Measurements from ENCODE around the gene KAT6B. TPM values are rescaled to one million over a fixed set of nuclear protein-coding genes. Genes with fewer than 3 reads are reported as not detected.

Gene KAT6B
- total RNA-seq, 5 donors from 2014 or later (not counting 1 experiment from before 2014, with no cell fraction given), result 46.2 to 94.4 (median 52.4) TPM

- H3K36me3 Mint-ChIP-seq, result peaks cover 46% of the 10 kb centered on the region
- peaks cover 9 to 15% (median 14%) of the 10 kb centered on the region in 3 donors for H3K4me1 Mint-ChIP-seq
- H3K9me3 Mint-ChIP-seq, result no peaks in the 10 kb centered on the region
- no peaks in the 10 kb centered on the region for H3K27me3 Mint-ChIP-seq
- Histone ChIP-seq H3K27ac (ENCODE audit: low read length) (no peak overlapping the region), H3K36me3 (ENCODE audit: control insufficient read depth in 2 of 2, extremely low read depth in 1 of 2, insufficient read depth in 1 of 2, low read length in 1 of 2) (peaks cover 14 to 49% of the 10 kb centered on the region in 2 donors), H3K4me1 (ENCODE audit: control insufficient read depth in 1 of 2, extremely low read depth in 1 of 2, insufficient read depth in 2 of 2, low read length in 2 of 2) (no peaks in the 10 kb centered on the region), H3K27me3 (replicated peaks in 1 of 2; ENCODE audit: control insufficient read depth in 2 of 2, extremely low read depth in 1 of 2, insufficient read depth in 2 of 2, low read length in 1 of 2) (no peaks in the 10 kb centered on the region), H3K9me3 (no peaks in the 10 kb centered on the region), H3K4me3 (ENCODE audit: control insufficient read depth in 1 of 2, extremely low read depth in 1 of 2, low read length in 1 of 2) (no peak overlapping the region)
- ATAC-seq (replicated peaks in 1 of 4), result no peak
- no peak overlapping the region for H3K4me3 Mint-ChIP-seq
- POLR2A ChIA-PET, result no interaction called here
- DNase-seq, result no peak
- 98% methylated on average over 10 of the region's 10 CpGs for WGBS (ENCODE audit: insufficient coverage)
- no peak overlapping the region for H3K27ac Mint-ChIP-seq
- CTCF ChIA-PET, result no interaction called here
These were observed 204.0 kb downstream of the KAT6B start for GRCh38 chr10:75030371-75030770.

GRCh38 chr10:75032119-75032518, 205.7 kb downstream of the KAT6B start:
- no peaks in the 10 kb centered on the region for H3K27me3 ChIP-seq (replicated peaks in 1 of 2; ENCODE audit: control insufficient read depth in 2 of 2, extremely low read depth in 1 of 2, insufficient read depth in 2 of 2, low read length in 1 of 2)
- H3K27ac ChIP-seq (ENCODE audit: low read length), result no peak overlapping the region
- no CpG with 5 or more reads among the region's 3 CpGs for whole genome bisulfite sequencing (ENCODE audit: insufficient coverage)
- no peaks in the 10 kb centered on the region for H3K27me3 Mint-ChIP-seq
- H3K36me3 ChIP-seq (ENCODE audit: control insufficient read depth in 2 of 2, extremely low read depth in 1 of 2, insufficient read depth in 1 of 2, low read length in 1 of 2), result peaks cover 14 to 33% of the 10 kb centered on the region in 2 donors
- H3K9me3 ChIP-seq, result no peaks in the 10 kb centered on the region
- DNase-seq (no peak), ATAC-seq (replicated peaks in 1 of 4) (no peak)
- no peak overlapping the region for H3K4me3 ChIP-seq (ENCODE audit: control insufficient read depth in 1 of 2, extremely low read depth in 1 of 2, low read length in 1 of 2)
- POLR2A ChIA-PET, result no interaction called here
- CTCF ChIA-PET, result interaction anchor here in 1 of 2 donors (1.0 kb wide), 1 partner anchor 10 kb away, joined by 3 read pairs; no protein-coding TSS in a partner anchor
- H3K4me1 ChIP-seq (ENCODE audit: control insufficient read depth in 1 of 2, extremely low read depth in 1 of 2, insufficient read depth in 2 of 2, low read length in 2 of 2), result no peaks in the 10 kb centered on the region
- H3K4me1 Mint-ChIP-seq, result peaks cover 9 to 15% (median 14%) of the 10 kb centered on the region in 3 donors
- no peak overlapping the region for H3K4me3 Mint-ChIP-seq
- H3K36me3 Mint-ChIP-seq, result peaks cover 39% of the 10 kb centered on the region
- no peaks in the 10 kb centered on the region for H3K9me3 Mint-ChIP-seq
- H3K27ac Mint-ChIP-seq, result no peak overlapping the region

- Mint-ChIP-seq H3K36me3 (peaks cover 36% of the 10 kb centered on the region), H3K4me1 (peaks cover 9 to 15% (median 14%) of the 10 kb centered on the region in 3 donors), H3K27me3 (no peaks in the 10 kb centered on the region), H3K27ac (no peak overlapping the region), H3K4me3 (no peak overlapping the region), H3K9me3 (no peaks in the 10 kb centered on the region)
- Histone ChIP-seq H3K4me3 (ENCODE audit: control insufficient read depth in 1 of 2, extremely low read depth in 1 of 2, low read length in 1 of 2) (no peak overlapping the region), H3K4me1 (ENCODE audit: control insufficient read depth in 1 of 2, extremely low read depth in 1 of 2, insufficient read depth in 2 of 2, low read length in 2 of 2) (no peaks in the 10 kb centered on the region), H3K36me3 (ENCODE audit: control insufficient read depth in 2 of 2, extremely low read depth in 1 of 2, insufficient read depth in 1 of 2, low read length in 1 of 2) (peaks cover 14 to 32% of the 10 kb centered on the region in 2 donors), H3K9me3 (no peaks in the 10 kb centered on the region), H3K27ac (ENCODE audit: low read length) (no peak overlapping the region), H3K27me3 (replicated peaks in 1 of 2; ENCODE audit: control insufficient read depth in 2 of 2, extremely low read depth in 1 of 2, insufficient read depth in 2 of 2, low read length in 1 of 2) (no peaks in the 10 kb centered on the region)
- ChIA-PET POLR2A (no interaction called here), CTCF (no interaction called here)
- WGBS (ENCODE audit: insufficient coverage), result 81% methylated on average over 3 of the region's 8 CpGs
- no peak for ATAC-seq (replicated peaks in 1 of 4)
- no peak for DNase-seq
These were observed 206.4 kb downstream of the KAT6B start for GRCh38 chr10:75032813-75033212.

GRCh38 chr10:75033399-75034130, 207.2 kb downstream of the KAT6B start:
- CTCF ChIA-PET, result interaction anchor here in 1 of 2 donors (0.6 kb wide), 1 partner anchor 221 kb away, joined by 3 read pairs; no protein-coding TSS in a partner anchor

GRCh38 chr10:75034131-75034512, 207.7 kb downstream of the KAT6B start:
- Histone ChIP-seq H3K27me3 (replicated peaks in 1 of 2; ENCODE audit: control insufficient read depth in 2 of 2, extremely low read depth in 1 of 2, insufficient read depth in 2 of 2, low read length in 1 of 2) (no peaks in the 10 kb centered on the region), H3K9me3 (no peaks in the 10 kb centered on the region), H3K4me3 (ENCODE audit: control insufficient read depth in 1 of 2, extremely low read depth in 1 of 2, low read length in 1 of 2) (no peak overlapping the region), H3K27ac (ENCODE audit: low read length) (no peak overlapping the region), H3K36me3 (ENCODE audit: control insufficient read depth in 2 of 2, extremely low read depth in 1 of 2, insufficient read depth in 1 of 2, low read length in 1 of 2) (peaks cover 8 to 21% of the 10 kb centered on the region in 2 donors), H3K4me1 (ENCODE audit: control insufficient read depth in 1 of 2, extremely low read depth in 1 of 2, insufficient read depth in 2 of 2, low read length in 2 of 2) (no peaks in the 10 kb centered on the region)
- ChIA-PET POLR2A (no interaction called here), CTCF (interaction anchor here in 1 of 2 donors (0.6 kb wide), 1 partner anchor 220 kb away, joined by 3 read pairs; no protein-coding TSS in a partner anchor)
- ATAC-seq (replicated peaks in 1 of 4) (peak in 1 of 4 experiments; percentile 56), DNase-seq (no peak)
- Mint-ChIP-seq H3K9me3 (no peaks in the 10 kb centered on the region), H3K36me3 (peaks cover 23% of the 10 kb centered on the region), H3K27ac (no peak overlapping the region), H3K4me3 (no peak overlapping the region), H3K4me1 (peaks cover 9 to 15% (median 14%) of the 10 kb centered on the region in 3 donors), H3K27me3 (no peaks in the 10 kb centered on the region)
- WGBS (ENCODE audit: insufficient coverage), result 0% methylated on average over 1 of the region's 5 CpGs

More at GRCh38 chr10:75033399-75034130, 207.2 kb downstream of the KAT6B start:
- POLR2A ChIA-PET, result no interaction called here
- H3K4me1 ChIP-seq (ENCODE audit: control insufficient read depth in 1 of 2, extremely low read depth in 1 of 2, insufficient read depth in 2 of 2, low read length in 2 of 2), result no peaks in the 10 kb centered on the region
- Mint-ChIP-seq H3K4me3 (no peak overlapping the region), H3K27ac (peak overlapping the region in 1 of 2 donors; percentile 12), H3K27me3 (no peaks in the 10 kb centered on the region), H3K9me3 (no peaks in the 10 kb centered on the region), H3K36me3 (peaks cover 29% of the 10 kb centered on the region), H3K4me1 (peaks cover 9 to 15% (median 14%) of the 10 kb centered on the region in 3 donors)
- WGBS (ENCODE audit: insufficient coverage), result 98% methylated on average over 5 of the region's 15 CpGs
- no peak for DNase-seq
- ATAC-seq (replicated peaks in 1 of 4), result no peak
- peaks cover 12 to 27% of the 10 kb centered on the region in 2 donors for H3K36me3 ChIP-seq (ENCODE audit: control insufficient read depth in 2 of 2, extremely low read depth in 1 of 2, insufficient read depth in 1 of 2, low read length in 1 of 2)
- no peaks in the 10 kb centered on the region for H3K27me3 ChIP-seq (replicated peaks in 1 of 2; ENCODE audit: control insufficient read depth in 2 of 2, extremely low read depth in 1 of 2, insufficient read depth in 2 of 2, low read length in 1 of 2)
- H3K9me3 ChIP-seq, result no peaks in the 10 kb centered on the region
- no peak overlapping the region for H3K27ac ChIP-seq (ENCODE audit: low read length)
- H3K4me3 ChIP-seq (ENCODE audit: control insufficient read depth in 1 of 2, extremely low read depth in 1 of 2, low read length in 1 of 2), result no peak overlapping the region

- Mint-ChIP-seq H3K36me3 (peaks cover 16% of the 10 kb centered on the region), H3K4me3 (no peak overlapping the region), H3K9me3 (no peaks in the 10 kb centered on the region), H3K27me3 (no peaks in the 10 kb centered on the region), H3K27ac (peak overlapping the region in 1 of 2 donors; percentile 13), H3K4me1 (peaks cover 9 to 15% (median 14%) of the 10 kb centered on the region in 3 donors)
- Histone ChIP-seq H3K27me3 (replicated peaks in 1 of 2; ENCODE audit: control insufficient read depth in 2 of 2, extremely low read depth in 1 of 2, insufficient read depth in 2 of 2, low read length in 1 of 2) (peaks cover 0 to 2% of the 10 kb centered on the region in 2 experiments), H3K27ac (ENCODE audit: low read length) (no peak overlapping the region), H3K4me1 (ENCODE audit: control insufficient read depth in 1 of 2, extremely low read depth in 1 of 2, insufficient read depth in 2 of 2, low read length in 2 of 2) (no peaks in the 10 kb centered on the region), H3K9me3 (no peaks in the 10 kb centered on the region), H3K36me3 (ENCODE audit: control insufficient read depth in 2 of 2, extremely low read depth in 1 of 2, insufficient read depth in 1 of 2, low read length in 1 of 2) (peaks cover 6 to 14% of the 10 kb centered on the region in 2 donors), H3K4me3 (ENCODE audit: control insufficient read depth in 1 of 2, extremely low read depth in 1 of 2, low read length in 1 of 2) (no peak overlapping the region)
- DNase-seq (no peak), ATAC-seq (replicated peaks in 1 of 4) (no peak)
- 96% methylated on average over 14 of the region's 14 CpGs for WGBS (ENCODE audit: insufficient coverage)
- ChIA-PET POLR2A (no interaction called here), CTCF (no interaction called here)
These were observed 208.4 kb downstream of the KAT6B start for GRCh38 chr10:75034714-75035258.

Measured in T-cell (primary cell).